Esophagus squamous epithelium (tissue), 4 donors: ENCODE measurements around the gene PLD5.

Experiments used
- CTCF ChIP-seq, 6 experiments: fragments of 450-650 bp in 4 of 6; fragments of 200-600 bp in 2 of 6; sonication (generic) in 2 of 6; IDR thresholded peaks; one replicate each; pipeline ENCODE4 v1.5.1; 2016 to 2019; ENCODE audit warnings: antibody characterized with exemption in 6 of 6, mild to moderate bottlenecking in 4 of 6, moderate library complexity in 4 of 6
- POLR2A ChIP-seq, 4 donors: fragments of 450-650 bp; IDR thresholded peaks; one replicate each; pipeline ENCODE4 v1.6.1; 2017; ENCODE audit warnings: antibody characterized with exemption in 4 of 4, mild to moderate bottlenecking in 4 of 4, moderate library complexity in 3 of 4

DNA sequence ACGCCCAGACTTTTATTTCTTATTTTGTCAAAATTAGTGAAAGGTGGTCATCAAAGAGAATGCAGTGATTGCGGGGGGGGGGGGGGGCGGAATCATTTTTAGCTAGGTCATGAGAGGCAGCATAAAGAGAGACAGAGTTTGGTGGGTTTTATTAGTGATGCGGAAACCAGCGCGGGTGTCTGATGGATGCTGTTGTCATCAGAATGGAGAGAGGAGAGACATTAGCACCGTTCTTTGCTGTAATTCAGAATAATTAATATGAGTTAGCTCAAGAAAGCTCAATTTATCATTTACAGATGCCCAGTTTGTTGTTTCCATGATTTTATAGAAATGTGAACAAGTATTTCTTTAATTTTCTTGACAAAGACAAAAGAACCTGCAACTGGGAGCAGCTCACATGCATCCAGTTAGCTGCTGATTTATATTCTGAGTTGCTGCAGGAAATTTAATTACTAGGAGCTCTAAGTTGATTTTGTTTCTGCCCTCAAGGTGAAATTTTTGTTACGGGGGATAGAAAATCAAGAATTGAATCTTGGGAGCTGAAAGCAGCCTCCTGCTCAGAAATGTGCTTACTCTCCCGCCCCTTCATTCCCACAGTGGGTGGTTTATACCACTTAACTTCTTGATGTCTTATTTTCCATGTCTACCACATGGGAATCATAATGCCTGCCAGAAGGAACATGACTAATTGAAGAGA, 392.2 kb downstream of the PLD5 start:
- TF ChIP-seq CTCF (IDR thresholded peaks at IDR 0.05), result no peak
- no peak for TF ChIP-seq POLR2A (IDR thresholded peaks at IDR 0.05)
